MCF 10A (cell line): ENCODE results near the gene CLEC14A. TPM values are rescaled to one million over a fixed set of nuclear protein-coding genes. Genes with fewer than 3 reads are reported as not detected.

Experiments
- BruUV-seq: library from RNA; stranded (reverse); fragments of 400-500 nt; replicated peaks from 2 replicates; lab custom pipeline; 2021; lab: Mats Ljungman, UMichigan
- CTCF ChIA-PET: fragments of 300-600 bp; sonication (Branson Sonifier 250); formaldehyde crosslinking; extraction: SDS; loops from one replicate; lab custom pipeline; 2021; ENCODE audit warnings: antibody characterized with exemption, inconsistent platforms; lab: Yijun Ruan, JAX
- POLR2A ChIA-PET: fragments of 300-600, 350-650 bp; sonication (Branson Sonifier 250); formaldehyde crosslinking; extraction: SDS; loops from one replicate; lab custom pipeline; 2020; ENCODE audit warnings: antibody characterized with exemption, inconsistent platforms; lab: Yijun Ruan, JAX
- DNase-seq: peaks from one replicate; pipeline ENCODE4 v3.0.0-alpha.2; 2018; ENCODE audit not compliant: unreplicated experiment
- H3K27ac Mint-ChIP-seq: one replicate; pipeline ENCODE4 v1.8.0; 2022; ENCODE audit warnings: mild to moderate bottlenecking, low read depth, mixed read lengths; ENCODE audit not compliant: unreplicated experiment
- H3K27me3 Mint-ChIP-seq: one replicate; pipeline ENCODE4 v1.8.0; 2022; ENCODE audit warnings: mixed read lengths; ENCODE audit not compliant: insufficient read depth, unreplicated experiment
- H3K36me3 Mint-ChIP-seq: one replicate; pipeline ENCODE4 v1.8.0; 2022; ENCODE audit warnings: mild to moderate bottlenecking, moderate library complexity, mixed read lengths; ENCODE audit not compliant: insufficient read depth, unreplicated experiment
- H3K4me1 Mint-ChIP-seq: one replicate; pipeline ENCODE4 v1.8.0; 2022; ENCODE audit warnings: mixed read lengths; ENCODE audit not compliant: insufficient read depth, unreplicated experiment
- H3K4me3 Mint-ChIP-seq: one replicate; pipeline ENCODE4 v1.8.0; 2022; ENCODE audit warnings: mild to moderate bottlenecking, moderate library complexity, mixed read lengths; ENCODE audit not compliant: unreplicated experiment
- H3K9me3 Mint-ChIP-seq: one replicate; pipeline ENCODE4 v1.8.0; 2022; ENCODE audit warnings: mixed read lengths; ENCODE audit not compliant: unreplicated experiment
- intact Hi-C: fragments of 100-400 bp; cut with micrococcal nuclease; formaldehyde crosslinking; loops from 2 replicates; pipeline ENCODE4 v1.14.1; 2022
- total RNA-seq: library from RNA; stranded (reverse); gene quantifications from 2 replicates; pipeline ENCODE4 v1.2.3, GENCODE V29; 2022
- TF ChIP-seq, protein P1 (sequence below): fragments of 200-600 bp; IDR thresholded peaks from one replicate; pipeline ENCODE4 v1.8.0; 2022; ENCODE audit warnings: antibody characterized with exemption, mild to moderate bottlenecking; ENCODE audit not compliant: unreplicated experiment

CLEC14A gene
- total RNA-seq, 1 experiment from 2014 or later = not detected

DNA sequence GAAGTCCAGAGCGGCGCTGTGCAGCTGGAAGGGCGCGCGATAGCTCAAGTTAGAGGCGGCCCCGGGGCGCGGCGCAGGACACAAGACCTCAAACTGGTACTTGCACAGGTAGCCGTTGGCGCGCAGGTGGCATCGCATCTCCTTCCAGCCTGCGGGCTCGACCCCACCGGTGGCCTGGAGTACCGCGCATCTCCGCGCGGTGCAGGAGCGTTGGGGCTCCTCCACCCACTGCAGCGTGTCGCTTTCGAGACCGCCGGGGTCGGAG, 553 bp downstream of the CLEC14A start:
- H3K27me3 Mint-ChIP-seq = no peaks in the 10 kb centered on the region
- TF ChIP-seq, protein P1, sequence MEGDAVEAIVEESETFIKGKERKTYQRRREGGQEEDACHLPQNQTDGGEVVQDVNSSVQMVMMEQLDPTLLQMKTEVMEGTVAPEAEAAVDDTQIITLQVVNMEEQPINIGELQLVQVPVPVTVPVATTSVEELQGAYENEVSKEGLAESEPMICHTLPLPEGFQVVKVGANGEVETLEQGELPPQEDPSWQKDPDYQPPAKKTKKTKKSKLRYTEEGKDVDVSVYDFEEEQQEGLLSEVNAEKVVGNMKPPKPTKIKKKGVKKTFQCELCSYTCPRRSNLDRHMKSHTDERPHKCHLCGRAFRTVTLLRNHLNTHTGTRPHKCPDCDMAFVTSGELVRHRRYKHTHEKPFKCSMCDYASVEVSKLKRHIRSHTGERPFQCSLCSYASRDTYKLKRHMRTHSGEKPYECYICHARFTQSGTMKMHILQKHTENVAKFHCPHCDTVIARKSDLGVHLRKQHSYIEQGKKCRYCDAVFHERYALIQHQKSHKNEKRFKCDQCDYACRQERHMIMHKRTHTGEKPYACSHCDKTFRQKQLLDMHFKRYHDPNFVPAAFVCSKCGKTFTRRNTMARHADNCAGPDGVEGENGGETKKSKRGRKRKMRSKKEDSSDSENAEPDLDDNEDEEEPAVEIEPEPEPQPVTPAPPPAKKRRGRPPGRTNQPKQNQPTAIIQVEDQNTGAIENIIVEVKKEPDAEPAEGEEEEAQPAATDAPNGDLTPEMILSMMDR = no peak
- intact Hi-C loops = no loop called here
- BruUV-seq = no TSS peak
- H3K27ac Mint-ChIP-seq = no peak overlapping the region
- H3K36me3 Mint-ChIP-seq = no peaks in the 10 kb centered on the region
- DNase-seq = no peak
- no peak overlapping the region for H3K4me3 Mint-ChIP-seq
- ChIA-PET POLR2A (no interaction called here), CTCF (interaction anchor here (0.6 kb wide), 1 partner anchor 37 kb away, joined by 4 read pairs; no protein-coding TSS in a partner anchor)
- H3K4me1 Mint-ChIP-seq = no peaks in the 10 kb centered on the region
- peaks cover 7% of the 10 kb centered on the region for H3K9me3 Mint-ChIP-seq

DNA sequence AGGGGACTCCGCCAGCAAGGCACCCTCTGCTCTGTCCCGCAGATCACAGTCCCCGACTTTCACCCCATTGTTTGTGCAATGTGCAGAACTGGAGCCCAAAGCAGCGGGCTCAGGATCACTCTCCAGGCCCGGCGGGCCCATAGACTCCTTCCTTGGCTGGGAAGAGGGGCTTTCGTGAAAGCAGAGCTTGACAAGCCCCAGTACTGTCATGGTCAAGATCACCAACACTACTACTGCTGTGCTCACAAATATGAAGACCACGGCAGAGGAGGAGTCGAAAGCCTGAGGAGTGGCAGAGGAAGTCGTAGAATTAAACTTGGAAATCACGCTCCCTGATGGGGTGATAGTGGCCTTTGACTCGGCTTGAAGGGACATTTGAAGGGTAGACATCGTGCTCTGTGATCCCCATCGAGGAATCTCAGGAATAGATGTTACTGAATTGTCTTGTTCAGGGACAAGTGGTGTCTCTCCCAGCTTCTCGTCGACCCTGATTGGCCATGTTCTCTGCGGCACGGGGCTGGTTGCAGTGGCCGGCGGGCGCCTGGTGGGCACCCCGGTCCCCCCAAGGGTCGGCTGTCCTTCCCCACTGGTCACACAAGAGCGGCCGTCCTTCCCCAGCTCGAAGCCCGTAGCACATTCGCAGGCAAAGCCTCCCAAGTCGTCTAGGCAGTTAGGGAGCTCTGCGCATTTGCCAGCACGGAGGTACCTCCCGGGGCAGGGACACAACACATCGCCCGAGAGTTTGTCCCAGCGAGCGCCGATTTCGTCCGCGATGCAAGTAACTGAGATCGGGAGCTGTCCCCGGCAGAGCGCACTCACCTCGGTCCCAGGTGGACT, 1.1 kb downstream of the CLEC14A start:
- H3K27ac Mint-ChIP-seq = peak overlapping the region; percentile 22
- ChIA-PET POLR2A (no interaction called here), CTCF (interaction anchor here (0.6 kb wide), 2 partner anchors 37 to 58 kb away, joined by 3 to 4 read pairs; no protein-coding TSS in a partner anchor)
- intact Hi-C loops = no loop called here
- BruUV-seq = no TSS peak
- no peaks in the 10 kb centered on the region for H3K36me3 Mint-ChIP-seq
- TF ChIP-seq, protein P1 = no peak
- H3K4me3 Mint-ChIP-seq = no peak overlapping the region
- H3K27me3 Mint-ChIP-seq = no peaks in the 10 kb centered on the region
- DNase-seq = no peak
- peaks cover 7% of the 10 kb centered on the region for H3K9me3 Mint-ChIP-seq
- no peaks in the 10 kb centered on the region for H3K4me1 Mint-ChIP-seq

DNA sequence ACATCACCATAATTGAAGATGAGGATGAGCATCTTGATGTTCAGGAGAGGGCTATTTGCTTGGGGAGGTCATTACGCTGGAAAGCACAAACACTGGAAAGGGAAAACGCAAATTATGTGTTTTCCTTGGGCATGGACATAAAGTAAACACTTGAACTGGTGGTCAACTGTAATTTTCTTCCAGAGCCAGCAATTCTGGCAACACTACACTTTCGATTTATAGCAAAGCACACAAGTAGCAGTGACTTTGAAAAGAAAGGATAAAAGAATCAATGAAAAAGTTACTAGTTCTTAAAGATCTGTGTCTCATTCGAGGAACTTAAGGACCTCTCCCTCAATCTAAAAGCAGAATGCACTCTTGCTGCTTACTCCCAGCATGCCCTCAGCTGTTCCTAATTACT, 2.2 kb downstream of the CLEC14A start:
- TF ChIP-seq, protein P1 = no peak
- ChIA-PET POLR2A (interaction anchor here (1.8 kb wide), 1 partner anchor 54 kb away, joined by 4 read pairs; no protein-coding TSS in a partner anchor), CTCF (no interaction called here)
- Mint-ChIP-seq H3K4me3 (no peak overlapping the region), H3K27ac (peak overlapping the region; percentile 22), H3K27me3 (no peaks in the 10 kb centered on the region), H3K4me1 (no peaks in the 10 kb centered on the region), H3K9me3 (peaks cover 7% of the 10 kb centered on the region), H3K36me3 (no peaks in the 10 kb centered on the region)
- no peak for DNase-seq
- BruUV-seq = no TSS peak
- intact Hi-C loops = no loop called here

DNA sequence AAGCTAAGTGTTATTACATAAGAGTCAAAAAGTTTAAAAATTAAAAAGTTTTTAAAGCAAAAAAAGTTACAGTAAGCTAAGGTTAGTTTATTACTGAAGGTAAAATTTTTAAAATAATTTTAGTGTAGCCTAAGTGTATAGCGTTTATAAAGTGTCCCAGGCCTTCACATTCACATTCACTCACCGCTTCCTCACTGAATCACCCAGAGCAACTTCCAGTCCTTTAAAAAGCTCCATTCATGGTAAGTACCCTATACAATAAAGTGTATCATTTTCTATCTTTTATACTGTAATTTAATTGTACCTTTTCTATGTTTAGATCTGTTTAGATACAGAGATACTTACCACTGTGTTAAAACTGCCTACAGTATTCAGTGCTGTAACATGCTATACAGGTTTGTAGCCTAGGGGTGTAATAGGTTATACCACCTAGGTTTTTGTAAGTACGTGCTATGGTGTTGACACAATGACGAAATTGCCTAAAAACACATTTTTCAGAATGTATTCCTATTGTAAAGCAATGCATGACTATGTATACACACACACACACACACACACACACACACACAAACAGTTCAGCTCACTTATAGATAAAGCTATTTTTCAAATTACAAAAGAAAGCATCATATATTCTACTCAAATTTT, 3.7 kb downstream of the CLEC14A start:
- H3K27ac Mint-ChIP-seq = no peak overlapping the region
- H3K4me3 Mint-ChIP-seq = no peak overlapping the region
- peak; percentile 3 for DNase-seq
- H3K27me3 Mint-ChIP-seq = no peaks in the 10 kb centered on the region
- peaks cover 7% of the 10 kb centered on the region for H3K9me3 Mint-ChIP-seq
- BruUV-seq = no TSS peak
- intact Hi-C loops = no loop called here
- TF ChIP-seq, protein P1 = no peak
- CTCF ChIA-PET = no interaction called here
- POLR2A ChIA-PET = interaction anchor here (0.6 to 1.8 kb wide), 3 partner anchors 20 to 255 kb away, joined by 3 to 4 read pairs (median 3); no protein-coding TSS in a partner anchor
- H3K36me3 Mint-ChIP-seq = no peaks in the 10 kb centered on the region
- H3K4me1 Mint-ChIP-seq = no peaks in the 10 kb centered on the region
